Measurements from ENCODE around the gene CARD11. TPM values are rescaled to one million over a fixed set of nuclear protein-coding genes. Genes with fewer than 3 reads are reported as not detected.
A peak's percentile ranks its signal among the peaks of the same experiment; 100 is the strongest.

The CARD11 gene
- total RNA-seq, 3 donors from 2014 or later: 0.80 to 2.9 (median 2.0) TPM

GRCh38 chr7:3056234-3057065 is 12.8 kb upstream of the CARD11 start:
- Histone ChIP-seq H3K4me3 (no peak overlapping the region), H3K27me3 (no peaks in the 10 kb centered on the region), H3K27ac (no peak overlapping the region), H3K36me3 (no peaks in the 10 kb centered on the region), H3K4me1 (no peaks in the 10 kb centered on the region), H3K9me3 (peaks cover 9% of the 10 kb centered on the region in 2 donors)
- TF ChIP-seq CTCF (IDR thresholded peaks at IDR 0.05) (no peak), POLR2AphosphoS5 (IDR thresholded peaks at IDR 0.05) (no peak), POLR2A (IDR thresholded peaks at IDR 0.05) (no peak)
- intact Hi-C loops (cut with DNase I; ENCODE audit: low total_unique reads): no loop called here
- no peak for DNase-seq (ENCODE audit: low spot score in 2 of 2)

GRCh38 chr7:3055626-3056025 is 12.0 kb upstream of the CARD11 start:
- Histone ChIP-seq H3K4me1 (no peaks in the 10 kb centered on the region), H3K36me3 (no peaks in the 10 kb centered on the region), H3K27me3 (no peaks in the 10 kb centered on the region), H3K9me3 (peaks cover 9% of the 10 kb centered on the region in 2 donors), H3K27ac (no peak overlapping the region), H3K4me3 (no peak overlapping the region)
- intact Hi-C loops (cut with DNase I; ENCODE audit: low total_unique reads): no loop called here
- no peak for DNase-seq (ENCODE audit: low spot score in 2 of 2)
- no peak for TF ChIP-seq POLR2A (IDR thresholded peaks at IDR 0.05)
- no peak for TF ChIP-seq CTCF (IDR thresholded peaks at IDR 0.05)
- TF ChIP-seq POLR2AphosphoS5 (IDR thresholded peaks at IDR 0.05): no peak

- Histone ChIP-seq H3K4me3 (peak overlapping the region in 2 of 3 donors; percentile 32 to 54), H3K27ac (peak overlapping the region in 1 of 2 donors; percentile 3), H3K27me3 (peaks cover 0 to 21% of the 10 kb centered on the region in 2 donors), H3K36me3 (no peaks in the 10 kb centered on the region), H3K4me1 (no peaks in the 10 kb centered on the region), H3K9me3 (no peaks in the 10 kb centered on the region)
- DNase-seq (ENCODE audit: low spot score in 2 of 2): peak in 1 of 2 donors; percentile 45
- no peak for TF ChIP-seq POLR2AphosphoS5 (IDR thresholded peaks at IDR 0.05)
- no peak for TF ChIP-seq CTCF (IDR thresholded peaks at IDR 0.05)
- TF ChIP-seq POLR2A (IDR thresholded peaks at IDR 0.05): no peak
- intact Hi-C loops (cut with DNase I; ENCODE audit: low total_unique reads): no loop called here
Observed at GRCh38 chr7:3042861-3043489, 692 bp downstream of the CARD11 start.

GRCh38 chr7:3041986-3042675 is 1.5 kb downstream of the CARD11 start:
- peak in 1 of 2 donors; percentile 46 for DNase-seq (ENCODE audit: low spot score in 2 of 2)
- intact Hi-C loops (cut with DNase I; ENCODE audit: low total_unique reads): no loop called here
- Histone ChIP-seq H3K9me3 (no peaks in the 10 kb centered on the region), H3K27ac (no peak overlapping the region), H3K4me3 (no peak overlapping the region), H3K4me1 (no peaks in the 10 kb centered on the region), H3K27me3 (peaks cover 0 to 21% of the 10 kb centered on the region in 2 donors), H3K36me3 (no peaks in the 10 kb centered on the region)
- TF ChIP-seq POLR2A (IDR thresholded peaks at IDR 0.05) (no peak), POLR2AphosphoS5 (IDR thresholded peaks at IDR 0.05) (no peak), CTCF (IDR thresholded peaks at IDR 0.05) (no peak)
